MM.1S (cell line): Measurements from ENCODE around the gene NDST4.

Source experiments
- DNase-seq: peaks from one replicate; pipeline ENCODE4 v3.0.0-alpha.2; 2015
- H2AFZ ChIP-seq: fragments of 300-600 bp; sonication (generic); 2 replicates; pipeline ENCODE4 v1.6.0; 2016; ENCODE audit warnings: antibody characterized with exemption, low read length
- H3F3A ChIP-seq: fragments of 300-600 bp; sonication (generic); 2 replicates; pipeline ENCODE4 v1.6.1; 2016; ENCODE audit warnings: mild to moderate bottlenecking, antibody characterized with exemption, low read length, moderate library complexity, mixed read lengths; ENCODE audit not compliant: insufficient read depth
- H3K27ac ChIP-seq: fragments of 300-600 bp; sonication (generic); 2 replicates; pipeline ENCODE4 v1.5.1; 2016; ENCODE audit warnings: mild to moderate bottlenecking, low read length
- H3K27me3 ChIP-seq: fragments of 300-600 bp; sonication (generic); replicated peaks from 2 replicates; pipeline ENCODE4 v1.6.0; 2016; ENCODE audit warnings: low read length; ENCODE audit not compliant: insufficient read depth
- H3K36me3 ChIP-seq: fragments of 300-600 bp; sonication (generic); replicated peaks from 2 replicates; pipeline ENCODE4 v1.6.1; 2016; ENCODE audit warnings: mild to moderate bottlenecking, low read length, mixed read lengths; ENCODE audit not compliant: insufficient read depth
- H3K4me1 ChIP-seq: fragments of 300-600 bp; sonication (generic); 2 replicates; pipeline ENCODE4 v1.6.1; 2016; ENCODE audit warnings: low read length, mixed read lengths
- H3K4me2 ChIP-seq: fragments of 300-600 bp; sonication (generic); 2 replicates; pipeline ENCODE4 v1.6.0; 2016; ENCODE audit warnings: low read depth, low read length
- H3K4me3 ChIP-seq: fragments of 300-600 bp; sonication (generic); 2 replicates; pipeline ENCODE4 v1.5.1; 2016; ENCODE audit warnings: low read length, mixed read lengths
- H3K79me2 ChIP-seq: fragments of 300-600 bp; sonication (generic); 2 replicates; pipeline ENCODE4 v1.6.1; 2016; ENCODE audit warnings: mixed run types, low read length, mixed read lengths
- H3K9ac ChIP-seq: fragments of 300-600 bp; sonication (generic); 2 replicates; pipeline ENCODE4 v1.6.1; 2016; ENCODE audit warnings: low read length, mixed read lengths
- H3K9me2 ChIP-seq: fragments of 300-600 bp; sonication (generic); replicated peaks from 2 replicates; pipeline ENCODE4 v1.6.1; 2016; ENCODE audit warnings: mild to moderate bottlenecking, low read length, mixed read lengths; ENCODE audit not compliant: insufficient read depth
- H3K9me3 ChIP-seq: fragments of 300-600 bp; sonication (generic); replicated peaks from 2 replicates; pipeline ENCODE4 v1.6.1; 2016; ENCODE audit warnings: mild to moderate bottlenecking, low read length, mixed read lengths; ENCODE audit not compliant: insufficient read depth
- H4K20me1 ChIP-seq: fragments of 300-600 bp; sonication (generic); 2 replicates; pipeline ENCODE4 v1.6.1; 2016; ENCODE audit warnings: mild to moderate bottlenecking, low read length, moderate library complexity, mixed read lengths; ENCODE audit not compliant: insufficient read depth
- EZH2 ChIP-seq: fragments of 300-600 bp; sonication (generic); optimal IDR thresholded peaks from 2 replicates; pipeline ENCODE3; 2017; ENCODE audit warnings: low read depth, mild to moderate bottlenecking, antibody characterized with exemption, low read length, mixed read lengths
- EZH2phosphoT487 ChIP-seq: fragments of 300-600 bp; sonication (generic); IDR thresholded peaks from 2 replicates; pipeline ENCODE4 v1.6.1; 2018; ENCODE audit warnings: antibody characterized with exemption, low read length
- TF ChIP-seq, protein P1 (sequence below): fragments of 300-600 bp; sonication (generic); IDR thresholded peaks from 2 replicates; pipeline ENCODE4 v1.5.1; 2016; ENCODE audit warnings: antibody characterized with exemption, low read length, mixed read lengths

The NDST4 gene

DNA sequence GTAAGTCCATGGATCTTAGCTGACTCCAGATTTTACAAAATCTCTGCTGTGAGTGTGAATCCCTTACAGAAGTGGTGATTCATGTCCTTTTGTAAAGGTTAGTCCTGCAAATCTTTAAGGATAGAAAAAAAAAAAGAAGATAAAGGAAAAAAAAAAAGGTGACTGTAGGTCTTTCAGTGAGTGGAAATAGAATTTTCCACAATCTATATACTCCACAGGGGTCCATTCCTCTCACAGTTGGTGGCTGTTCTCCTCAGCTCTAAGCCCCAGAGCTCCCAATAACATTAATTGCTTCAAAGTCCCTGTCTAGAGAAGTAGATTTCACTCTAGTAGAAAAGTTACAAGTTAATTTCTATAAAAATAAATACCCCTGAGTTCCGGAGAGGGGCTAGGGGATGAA lies 189.1 kb downstream of the NDST4 start:
- Histone ChIP-seq H2AFZ (no peak overlapping the region), H3K27ac (no peak overlapping the region), H3K9ac (no peak overlapping the region), H3K36me3 (no peaks in the 10 kb centered on the region), H3K79me2 (no peaks in the 10 kb centered on the region), H3K9me3 (no peaks in the 10 kb centered on the region), H3F3A (no peaks in the 10 kb centered on the region), H3K4me3 (no peak overlapping the region), H3K4me1 (no peaks in the 10 kb centered on the region), H3K4me2 (no peak overlapping the region), H3K27me3 (no peaks in the 10 kb centered on the region), H4K20me1 (no peaks in the 10 kb centered on the region), H3K9me2 (no peaks in the 10 kb centered on the region)
- TF ChIP-seq EZH2 (no peak), EZH2phosphoT487 (no peak)
- TF ChIP-seq, protein P1, sequence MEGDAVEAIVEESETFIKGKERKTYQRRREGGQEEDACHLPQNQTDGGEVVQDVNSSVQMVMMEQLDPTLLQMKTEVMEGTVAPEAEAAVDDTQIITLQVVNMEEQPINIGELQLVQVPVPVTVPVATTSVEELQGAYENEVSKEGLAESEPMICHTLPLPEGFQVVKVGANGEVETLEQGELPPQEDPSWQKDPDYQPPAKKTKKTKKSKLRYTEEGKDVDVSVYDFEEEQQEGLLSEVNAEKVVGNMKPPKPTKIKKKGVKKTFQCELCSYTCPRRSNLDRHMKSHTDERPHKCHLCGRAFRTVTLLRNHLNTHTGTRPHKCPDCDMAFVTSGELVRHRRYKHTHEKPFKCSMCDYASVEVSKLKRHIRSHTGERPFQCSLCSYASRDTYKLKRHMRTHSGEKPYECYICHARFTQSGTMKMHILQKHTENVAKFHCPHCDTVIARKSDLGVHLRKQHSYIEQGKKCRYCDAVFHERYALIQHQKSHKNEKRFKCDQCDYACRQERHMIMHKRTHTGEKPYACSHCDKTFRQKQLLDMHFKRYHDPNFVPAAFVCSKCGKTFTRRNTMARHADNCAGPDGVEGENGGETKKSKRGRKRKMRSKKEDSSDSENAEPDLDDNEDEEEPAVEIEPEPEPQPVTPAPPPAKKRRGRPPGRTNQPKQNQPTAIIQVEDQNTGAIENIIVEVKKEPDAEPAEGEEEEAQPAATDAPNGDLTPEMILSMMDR: no peak
- DNase-seq: no peak

DNA sequence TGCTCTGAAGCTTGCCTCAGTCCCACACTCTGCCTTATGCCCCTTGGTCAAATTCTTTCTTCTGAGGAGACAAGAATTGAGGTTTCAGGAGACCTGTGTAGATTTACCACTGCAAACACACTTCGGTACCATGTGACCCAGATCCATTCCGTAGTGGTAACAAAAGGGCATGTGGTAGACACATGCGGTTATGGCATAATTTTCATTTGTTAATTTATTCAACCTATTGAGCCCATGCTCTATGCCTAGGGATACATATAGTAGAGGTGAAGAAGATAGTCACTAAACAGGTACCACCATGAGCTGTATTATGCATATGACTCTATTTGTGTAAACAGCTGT lies 190.9 kb downstream of the NDST4 start:
- no peak overlapping the region for H3K4me3 ChIP-seq
- no peaks in the 10 kb centered on the region for H3K4me1 ChIP-seq
- no peak overlapping the region for H3K27ac ChIP-seq
- no peaks in the 10 kb centered on the region for H3K36me3 ChIP-seq
- H3K27me3 ChIP-seq: no peaks in the 10 kb centered on the region
- H3K9ac ChIP-seq: no peak overlapping the region
- no peaks in the 10 kb centered on the region for H3K9me2 ChIP-seq
- H3K9me3 ChIP-seq: no peaks in the 10 kb centered on the region
- no peak overlapping the region for H2AFZ ChIP-seq
- H3K4me2 ChIP-seq: no peak overlapping the region
- H3F3A ChIP-seq: no peaks in the 10 kb centered on the region
- H3K79me2 ChIP-seq: no peaks in the 10 kb centered on the region
- TF ChIP-seq, protein P1: no peak
- no peak for TF ChIP-seq EZH2phosphoT487
- no peak for TF ChIP-seq EZH2
- no peak for DNase-seq
- H4K20me1 ChIP-seq: no peaks in the 10 kb centered on the region

DNA sequence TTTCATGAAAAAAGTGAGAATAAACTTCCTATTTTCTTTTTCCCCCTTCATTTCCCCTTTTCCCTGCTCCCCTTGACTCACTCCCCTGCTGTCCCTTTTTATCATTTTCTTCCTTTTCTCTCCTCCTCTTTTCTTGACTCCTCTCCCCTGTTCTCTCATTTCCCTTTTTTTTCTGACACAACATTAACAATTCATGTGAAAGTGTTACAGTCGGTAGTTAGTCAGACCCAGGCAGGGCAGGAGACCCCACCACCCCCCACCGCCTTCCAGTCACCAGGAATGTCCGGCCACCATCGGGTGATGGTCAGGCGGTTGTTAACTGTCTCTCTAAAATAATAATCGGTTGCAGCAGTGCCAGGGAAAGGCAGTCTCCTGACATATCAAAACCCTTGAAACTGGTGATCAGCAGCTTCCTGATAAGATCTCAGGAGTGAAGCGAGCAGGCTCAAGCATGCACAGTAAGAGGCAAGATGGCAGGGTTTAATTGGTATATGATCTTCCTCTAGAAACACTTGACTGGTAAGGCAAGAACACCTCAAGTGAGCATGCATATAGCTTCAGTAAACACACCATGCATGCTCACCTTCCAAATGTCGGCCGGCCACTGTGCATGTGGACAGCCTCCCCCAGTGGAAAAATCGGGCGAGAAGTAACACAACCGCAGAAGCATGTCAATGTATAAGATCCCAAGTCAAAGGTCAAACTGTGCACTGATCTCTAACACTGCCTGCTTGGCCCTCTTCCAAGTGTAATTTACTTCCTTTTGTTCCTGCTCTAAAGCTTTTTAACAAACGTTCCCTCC lies 191.4 kb downstream of the NDST4 start:
- no peaks in the 10 kb centered on the region for H3K9me3 ChIP-seq
- no peaks in the 10 kb centered on the region for H3K36me3 ChIP-seq
- no peak overlapping the region for H3K9ac ChIP-seq
- no peak for DNase-seq
- H4K20me1 ChIP-seq: no peaks in the 10 kb centered on the region
- TF ChIP-seq, protein P1: no peak
- TF ChIP-seq EZH2: no peak
- TF ChIP-seq EZH2phosphoT487: no peak
- H3K27ac ChIP-seq: no peak overlapping the region
- no peaks in the 10 kb centered on the region for H3K9me2 ChIP-seq
- H2AFZ ChIP-seq: no peak overlapping the region
- H3F3A ChIP-seq: no peaks in the 10 kb centered on the region
- no peak overlapping the region for H3K4me2 ChIP-seq
- no peaks in the 10 kb centered on the region for H3K4me1 ChIP-seq
- H3K4me3 ChIP-seq: no peak overlapping the region
- no peaks in the 10 kb centered on the region for H3K79me2 ChIP-seq
- no peaks in the 10 kb centered on the region for H3K27me3 ChIP-seq
